Fibroblast of mammary gland (primary cell): ENCODE measurements around the gene DNAJC6.

Experiments used
- DNase-seq: peaks from one replicate; pipeline ENCODE4 v3.0.0-alpha.2; 2010; ENCODE audit warnings: low read depth
- H3K4me3 ChIP-seq: 2 replicates; pipeline ENCODE4 v1.5.1; 2011; ENCODE audit warnings: low read depth, mild to moderate bottlenecking, low read length, moderate library complexity; ENCODE audit not compliant: control insufficient read depth
- CTCF ChIP-seq: conservative IDR thresholded peaks from 2 replicates; pipeline ENCODE4 v1.5.1; 2011; ENCODE audit warnings: low read depth, low read length, inconsistent platforms; ENCODE audit not compliant: control insufficient read depth, insufficient read depth

The DNAJC6 gene

GRCh38 chr1:65265651-65266351, 43.5 kb upstream of the DNAJC6 start:
- H3K4me3 ChIP-seq, result peak overlapping the region; percentile 44
- DNase-seq, result peak; percentile 38
- TF ChIP-seq CTCF, result peak; percentile 27

GRCh38 chr1:65266476-65266875, 42.9 kb upstream of the DNAJC6 start:
- DNase-seq, result no peak
- TF ChIP-seq CTCF, result no peak
- no peak overlapping the region for H3K4me3 ChIP-seq

GRCh38 chr1:65267271-65267670, 42.1 kb upstream of the DNAJC6 start:
- no peak for TF ChIP-seq CTCF
- no peak overlapping the region for H3K4me3 ChIP-seq
- DNase-seq, result no peak

GRCh38 chr1:65267683-65268082, 41.7 kb upstream of the DNAJC6 start:
- H3K4me3 ChIP-seq, result no peak overlapping the region
- no peak for TF ChIP-seq CTCF
- no peak for DNase-seq

- no peak for TF ChIP-seq CTCF
- no peak for DNase-seq
- no peak overlapping the region for H3K4me3 ChIP-seq
Measured at GRCh38 chr1:65269612-65270011, 39.7 kb upstream of the DNAJC6 start.

- H3K4me3 ChIP-seq, result no peak overlapping the region
- TF ChIP-seq CTCF, result no peak
- DNase-seq, result no peak
Measured at GRCh38 chr1:65276197-65276939, 33.0 kb upstream of the DNAJC6 start.
